Left ventricle myocardium superior (tissue), 1 donor: ENCODE results near the gene CIDEC. TPM values are rescaled to one million over a fixed set of nuclear protein-coding genes. Genes with fewer than 3 reads are reported as not detected.
"Not testable (repeated sequence)": the region's sequence is repeated elsewhere in the genome, so short reads cannot be mapped to it uniquely, and the experiment has no call there.

Experiments
- ATAC-seq: fragments of 200-7000 bp; cut with Tn5 transposase; one replicate; pipeline ENCODE4 v1.9.1; 2020; ENCODE audit warnings: mild to moderate bottlenecking, moderate library complexity
- DNase-seq: peaks from one replicate; pipeline ENCODE4 v3.0.0-alpha.2; 2020
- intact Hi-C: fragments of 100-400 bp; cut with micrococcal nuclease; formaldehyde crosslinking; loops from one replicate; pipeline ENCODE4 v1.11.0; 2022
- total RNA-seq: library from RNA; stranded (reverse); fragmentation: NEBNext Ultra II Directional; extraction: Animal tissue kit (Norgen Biotek cat#: 25700); gene quantifications from one replicate; pipeline ENCODE4 v1.2.1, GENCODE V29; 2021
- donor health status: DM: no; HTN: yes; CAD: no; lungs with severe emphysema.

CIDEC gene
- total RNA-seq, 1 donor from 2014 or later: 2.5 TPM

DNA sequence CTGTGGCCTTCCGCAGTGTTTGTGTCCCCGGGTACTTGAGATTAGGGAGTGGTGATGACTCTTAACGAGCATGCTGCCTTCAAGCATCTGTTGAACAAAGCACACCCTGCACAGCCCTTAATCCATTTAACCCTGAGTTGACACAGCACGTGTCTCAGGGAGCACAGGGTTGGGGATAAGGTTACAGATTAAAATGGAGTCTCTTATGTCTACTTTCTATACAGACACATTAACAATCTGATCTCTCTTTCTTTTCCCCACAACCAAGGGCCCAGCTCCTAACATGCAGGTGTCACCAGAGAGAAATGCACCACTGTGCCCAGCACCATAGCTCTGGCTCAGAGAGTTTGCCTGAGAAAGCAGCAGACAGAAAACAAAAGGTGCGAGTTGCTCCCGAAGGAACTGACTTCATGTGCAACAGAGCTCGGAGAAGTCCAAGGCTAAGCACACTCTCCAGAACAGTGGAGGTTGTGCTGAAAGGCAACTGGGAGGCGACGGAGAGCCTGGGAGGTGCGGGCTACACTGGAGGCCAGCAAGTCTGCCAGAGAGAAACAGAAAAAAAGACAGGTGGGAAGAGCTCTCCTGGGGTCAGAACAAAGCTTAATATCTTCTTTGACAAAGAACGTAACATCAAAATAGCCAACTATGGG lies 25.6 kb downstream of the CIDEC start:
- intact Hi-C loops, ATAC-seq: not testable (repeated sequence)

DNA sequence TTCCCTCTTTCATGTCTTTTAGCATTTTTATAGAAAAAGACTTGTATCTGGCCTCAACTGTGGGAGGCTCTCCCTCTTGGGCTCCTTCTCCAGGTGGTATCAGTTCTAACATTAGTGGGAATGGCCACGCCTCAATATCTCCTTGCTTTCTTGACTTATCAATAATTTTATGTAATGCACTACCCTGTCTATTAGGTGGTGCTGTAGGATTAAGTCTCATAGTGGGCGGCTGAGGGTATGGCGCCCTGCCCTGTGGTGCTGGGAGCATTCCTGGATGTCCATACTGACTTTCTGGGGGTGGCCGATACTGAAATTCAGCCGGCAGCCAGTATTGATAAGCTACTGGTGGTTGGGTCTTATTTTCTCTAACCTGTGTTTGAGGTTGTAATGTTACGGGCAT lies 27.5 kb downstream of the CIDEC start:
- intact Hi-C loops: no loop called here
- DNase-seq (no peak), ATAC-seq (no peak)

More for the DNA sequence above, 25.6 kb downstream of the CIDEC start:
- not testable (repeated sequence) for DNase-seq

DNA sequence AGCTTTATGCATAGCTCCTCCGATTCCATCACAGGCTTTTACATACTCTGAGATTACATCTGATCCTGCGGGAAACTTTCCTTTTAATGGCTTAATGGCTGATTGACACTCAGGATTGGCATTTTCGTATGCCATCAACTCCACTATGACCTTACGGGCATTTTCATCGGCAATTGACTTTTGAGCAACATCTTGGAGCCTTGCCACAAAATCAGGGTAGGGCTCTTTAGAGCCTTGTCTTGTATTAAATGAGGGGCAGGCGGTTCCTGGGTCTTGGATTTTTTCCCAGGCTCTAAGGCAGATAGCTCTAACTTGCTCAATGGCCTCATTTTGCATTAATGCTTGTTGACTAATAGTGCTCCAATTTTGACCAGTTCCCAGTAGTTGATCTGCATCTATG lies 28.1 kb downstream of the CIDEC start:
- intact Hi-C loops, ATAC-seq: not testable (repeated sequence)

DNA sequence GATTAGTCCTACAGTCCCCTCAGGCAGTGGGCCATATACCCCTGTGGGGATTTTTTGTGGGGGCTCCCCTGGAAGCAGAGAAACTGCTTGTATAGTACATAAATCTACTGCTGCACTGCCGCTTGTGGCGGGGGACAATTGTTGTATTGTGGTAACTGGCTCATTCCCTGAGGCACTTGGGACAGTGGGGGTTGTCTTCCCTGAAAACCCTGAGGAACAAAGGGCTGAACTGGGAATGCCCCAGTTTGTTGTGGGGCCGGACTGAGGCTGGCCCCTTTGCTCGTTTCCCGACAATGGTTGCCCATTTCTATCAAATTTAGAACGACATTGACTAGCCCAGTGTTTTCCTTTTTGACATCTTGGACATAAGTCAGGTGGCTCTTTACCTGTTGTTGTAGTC lies 28.7 kb downstream of the CIDEC start:
- DNase-seq, intact Hi-C loops, ATAC-seq: not testable (repeated sequence)

More for the DNA sequence above, 28.1 kb downstream of the CIDEC start:
- DNase-seq: not testable (repeated sequence)

DNA sequence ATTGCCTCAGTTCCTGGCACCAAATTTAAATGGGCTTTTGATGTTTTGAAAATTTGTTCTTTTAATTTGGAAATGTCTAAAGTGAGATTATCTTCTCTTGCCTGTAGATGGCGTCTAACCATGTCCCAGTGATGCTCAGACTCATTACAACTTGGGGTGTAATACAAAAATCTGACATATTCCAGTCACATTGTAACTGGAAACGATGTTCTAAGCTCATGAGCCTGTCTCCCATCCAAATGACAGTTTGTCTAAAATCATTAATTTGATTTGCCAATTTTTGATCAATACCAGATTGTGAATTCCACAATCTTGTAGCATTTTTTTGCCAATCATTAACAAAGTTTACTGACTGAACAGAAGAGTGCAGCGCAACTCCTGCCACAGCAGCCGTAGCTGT lies 31.2 kb downstream of the CIDEC start:
- intact Hi-C loops: not testable (repeated sequence)

DNA sequence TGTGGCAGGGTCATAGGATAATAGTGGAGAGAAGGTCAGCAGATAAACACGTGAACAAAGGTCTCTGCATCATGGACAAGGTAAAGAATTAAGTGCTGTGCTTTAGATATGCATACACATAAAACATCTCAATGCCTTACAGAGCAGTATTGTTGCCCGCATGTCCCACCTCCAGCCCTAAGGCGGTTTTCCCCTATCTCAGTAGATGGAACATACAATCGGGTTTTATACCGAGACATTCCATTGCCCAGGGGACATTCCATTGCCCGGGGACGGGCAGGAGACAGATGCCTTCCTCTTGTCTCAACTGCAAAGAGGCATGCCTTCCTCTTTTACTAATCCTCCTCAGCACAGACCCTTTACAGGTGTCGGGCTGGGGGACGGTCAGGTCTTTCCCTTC lies 32.2 kb downstream of the CIDEC start:
- DNase-seq, intact Hi-C loops, ATAC-seq: not testable (repeated sequence)

More for the DNA sequence above, 31.2 kb downstream of the CIDEC start:
- ATAC-seq, DNase-seq: not testable (repeated sequence)

DNA sequence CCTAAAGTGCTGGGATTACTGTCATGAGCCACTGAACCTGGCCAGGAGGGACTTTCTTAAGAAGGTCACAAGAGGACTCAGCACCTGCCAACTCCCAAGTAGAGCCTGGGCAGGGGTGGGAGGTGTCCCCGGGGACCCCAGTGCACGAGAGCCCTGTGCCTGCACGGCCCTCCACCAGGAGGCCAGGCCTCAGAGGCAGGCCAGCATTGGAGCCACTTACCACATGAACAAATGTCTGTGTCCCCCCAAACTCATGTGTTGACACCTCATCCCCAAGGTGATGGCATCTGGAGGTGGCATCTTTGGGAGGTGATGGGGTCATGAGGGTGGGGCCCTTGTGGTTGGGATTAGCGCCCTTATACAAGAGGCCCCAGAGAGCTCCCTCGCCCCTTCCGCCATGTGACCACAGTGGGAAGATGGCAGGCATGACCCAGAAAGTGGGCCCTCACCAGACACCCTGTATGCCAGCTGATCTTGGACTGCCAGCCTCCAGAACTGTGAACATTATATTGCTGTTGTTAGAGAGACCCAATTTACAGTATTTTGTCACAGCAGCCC lies 33.0 kb downstream of the CIDEC start:
- intact Hi-C loops: no loop called here
- ATAC-seq (no peak), DNase-seq (no peak)

DNA sequence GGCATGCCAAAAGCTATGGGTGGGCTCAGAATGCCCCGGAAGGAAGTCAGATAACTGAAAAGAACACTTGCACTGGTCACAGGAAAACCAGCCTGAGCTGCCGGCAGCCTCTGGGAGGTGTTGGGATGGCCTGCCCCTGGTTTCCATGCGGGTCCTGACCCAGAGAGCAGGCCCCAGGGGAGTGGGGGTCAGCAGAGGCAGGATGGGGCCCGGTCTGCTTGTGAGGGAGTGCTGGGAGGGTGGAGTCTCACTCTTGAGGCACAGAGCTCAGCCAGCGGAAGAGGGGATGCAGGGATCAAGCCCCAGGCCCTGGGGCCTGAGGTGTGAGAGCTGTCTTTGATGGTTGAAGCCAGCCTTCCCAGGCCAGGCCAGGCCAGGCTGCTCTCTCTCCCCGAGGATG lies 33.8 kb downstream of the CIDEC start:
- DNase-seq (no peak), ATAC-seq (no peak)
- intact Hi-C loops: no loop called here

DNA sequence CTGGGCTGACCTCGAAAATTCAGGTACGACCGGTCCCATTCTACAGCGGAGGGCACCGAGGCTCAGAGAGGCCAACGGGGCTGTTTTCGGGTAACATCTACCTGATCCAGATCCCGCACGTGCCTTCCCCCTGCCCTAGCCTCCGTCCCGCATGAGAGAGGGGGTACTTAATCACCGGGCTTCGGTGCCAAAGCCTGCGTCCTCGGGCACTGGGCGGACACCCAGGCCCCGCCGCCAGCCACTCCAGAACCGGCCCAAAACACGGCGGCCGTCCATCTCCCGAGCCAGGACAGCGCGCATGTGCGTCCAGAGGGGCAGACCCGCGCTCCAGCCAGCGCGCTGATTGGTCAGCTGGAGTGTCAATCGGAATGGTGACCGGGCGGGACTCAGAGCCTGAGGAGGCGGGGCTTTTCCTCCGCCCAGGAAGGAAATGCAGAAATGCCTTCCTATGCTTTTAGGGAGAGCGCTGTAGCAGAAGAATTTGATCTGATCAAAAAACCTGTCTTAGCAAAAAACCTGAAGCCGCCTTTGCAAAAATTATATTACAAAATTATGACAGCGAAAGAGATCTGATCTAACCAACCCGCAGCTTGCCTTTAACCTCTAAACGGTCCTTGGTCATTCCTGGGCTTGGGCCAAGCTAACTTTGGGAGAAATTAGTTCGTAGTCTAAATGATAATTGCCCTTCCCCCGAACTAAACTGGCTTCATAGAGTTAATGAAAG lies 36.2 kb downstream of the CIDEC start, which contains the start of gene RPUSD3:
TSS of gene RPUSD3 (minus strand) at position 294 of the 724 bp plus-strand sequence. CDS start at position 276, 18 bp downstream.
- intact Hi-C loops: no loop called here
- ATAC-seq (peak; percentile 99), DNase-seq (peak; percentile 99)

DNA sequence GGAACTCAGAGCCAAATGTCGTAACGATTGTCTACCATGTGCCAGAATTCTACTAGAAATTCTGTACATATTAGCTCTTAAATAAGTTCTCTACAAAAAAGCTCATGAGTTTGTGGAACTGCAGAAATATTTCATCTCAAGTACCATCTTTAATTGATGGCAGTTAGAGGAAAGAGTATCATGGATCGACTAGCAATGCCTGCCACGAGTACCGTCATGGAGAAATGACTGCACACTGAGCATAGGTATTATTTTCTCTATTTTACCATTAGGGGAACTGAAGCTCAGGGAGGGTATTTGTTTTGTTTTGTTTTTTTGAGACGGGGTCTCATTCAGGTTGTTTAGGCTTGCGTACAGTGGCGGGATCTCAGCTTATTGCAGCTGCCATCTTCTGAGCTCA lies 39.0 kb downstream of the CIDEC start:
- intact Hi-C loops: no loop called here
- no peak for ATAC-seq
- no peak for DNase-seq

DNA sequence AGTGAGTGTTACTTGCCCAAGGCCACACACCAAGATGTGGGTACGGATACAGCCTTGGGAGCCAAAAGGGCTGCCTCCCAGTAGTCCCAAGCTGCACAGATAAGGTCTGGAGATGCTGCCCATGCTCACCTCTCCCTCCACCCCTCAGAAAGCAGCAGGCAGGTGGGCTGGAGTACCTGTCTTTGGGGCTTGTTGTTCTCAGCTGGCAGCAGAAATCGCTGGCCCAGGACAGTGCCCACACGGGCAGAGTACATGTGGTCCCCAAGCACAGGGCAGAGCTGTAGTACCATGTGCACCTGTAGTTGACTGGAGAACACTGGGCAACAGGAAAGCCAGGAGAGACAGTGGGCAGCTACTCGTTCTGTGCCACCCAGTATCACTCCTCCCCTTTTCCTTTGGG lies 41.2 kb downstream of the CIDEC start:
- intact Hi-C loops: no loop called here
- no peak for ATAC-seq
- peak; percentile 14 for DNase-seq

DNA sequence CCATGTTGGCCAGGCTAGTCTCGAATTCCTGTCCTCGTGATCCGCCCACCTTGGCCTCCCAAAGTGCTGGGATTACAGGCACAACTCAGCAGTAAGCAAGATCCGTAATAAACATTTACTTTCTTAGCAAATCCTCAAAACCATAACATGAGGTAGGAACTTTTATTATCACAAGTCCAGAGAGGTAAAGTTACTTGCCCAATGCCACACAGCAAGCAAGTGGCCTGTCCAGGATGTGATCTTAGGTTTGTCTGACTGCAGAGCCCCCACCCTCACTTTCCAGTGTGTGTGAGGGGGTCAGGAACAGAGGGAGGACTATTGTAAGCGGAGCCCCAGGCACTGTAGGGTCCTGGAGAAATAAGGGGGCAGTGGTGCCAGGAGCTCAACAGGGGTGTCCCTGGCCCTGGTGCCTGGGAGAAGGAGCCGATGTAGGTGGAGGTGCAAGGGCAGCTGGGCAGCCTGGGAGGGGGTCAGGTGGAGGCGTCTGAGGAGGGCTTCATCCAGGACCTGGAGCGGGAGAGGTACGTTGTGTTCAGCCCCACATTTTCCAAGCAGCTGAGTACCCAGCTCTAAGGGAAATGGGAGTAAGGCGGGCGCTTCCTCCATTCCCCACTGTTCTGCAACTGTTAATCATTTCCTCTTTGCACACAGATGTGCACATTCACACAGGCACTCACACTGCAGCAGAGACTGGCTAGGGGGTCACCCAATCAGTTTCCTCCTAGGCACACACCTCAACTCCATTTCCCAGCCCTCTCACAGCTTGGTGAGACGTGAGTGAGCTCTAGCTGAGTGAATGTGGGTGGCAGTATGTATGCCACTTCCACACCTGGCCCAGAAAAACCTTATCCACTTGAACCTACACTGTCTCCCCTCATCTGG lies 42.1 kb downstream of the CIDEC start:
- peak; percentile 14 for DNase-seq
- ATAC-seq: no peak
- intact Hi-C loops: no loop called here

DNA sequence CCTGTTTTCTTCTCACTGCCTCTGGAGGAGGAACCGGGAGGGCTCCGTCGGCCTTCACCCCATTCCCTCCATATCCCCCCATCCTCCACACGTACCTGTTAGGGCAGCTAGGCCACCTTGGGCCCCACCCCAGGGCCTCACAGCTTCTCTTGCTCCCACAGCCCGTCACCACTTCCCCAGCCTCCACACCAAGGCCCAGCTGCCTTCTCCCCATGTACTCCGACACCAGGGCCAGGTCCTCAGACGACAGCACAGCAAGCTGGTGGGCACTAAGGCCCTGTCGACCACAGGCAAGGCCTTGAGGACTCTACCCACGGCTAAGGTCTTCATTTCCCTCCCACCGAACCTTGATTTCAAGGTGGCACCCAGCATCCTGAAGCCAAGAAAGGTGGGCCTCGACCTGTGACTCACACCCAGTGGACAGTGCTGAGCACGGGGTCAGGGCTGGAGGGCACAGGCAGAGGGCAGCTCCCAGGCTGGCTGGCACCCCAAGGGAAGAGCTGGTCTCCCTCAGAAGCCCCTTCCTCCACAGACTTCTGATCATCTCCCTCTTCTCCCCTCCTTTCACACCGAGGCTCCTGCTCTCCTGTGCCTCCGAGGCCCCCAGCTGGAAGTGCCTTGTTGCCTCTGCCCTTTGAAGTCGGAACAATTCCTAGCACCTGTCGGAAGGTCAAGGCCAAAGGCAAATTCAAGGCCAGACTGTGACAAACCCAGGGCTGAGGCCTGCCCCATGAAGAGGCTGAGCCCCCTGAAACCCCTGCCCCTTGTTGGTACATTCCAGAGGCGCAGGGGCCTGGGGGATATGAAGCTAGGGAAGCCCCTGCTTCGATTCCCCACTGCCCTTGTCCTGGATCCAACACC lies 45.3 kb downstream of the CIDEC start:
- DNase-seq (peak; percentile 11), ATAC-seq (no peak)
- intact Hi-C loops: no loop called here

DNA sequence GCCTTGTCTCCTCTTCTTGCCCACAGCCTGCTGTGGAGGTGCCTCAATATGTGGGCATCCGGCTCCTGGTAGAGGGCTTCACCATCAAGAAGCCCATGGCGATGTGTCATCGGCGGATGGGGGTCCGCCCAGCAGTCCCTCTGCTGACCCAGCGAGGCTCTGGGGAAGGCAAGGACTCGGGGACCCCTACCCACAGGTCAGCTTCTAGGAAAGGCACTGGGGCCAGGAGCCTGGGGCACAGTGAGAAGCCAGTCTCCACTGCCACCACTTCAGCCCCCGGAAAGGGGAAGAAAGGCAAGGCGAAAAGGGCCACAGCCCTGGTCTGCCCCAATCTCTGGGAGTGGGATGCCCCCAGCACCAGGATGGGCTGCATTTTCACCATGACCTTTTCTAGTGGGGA lies 47.0 kb downstream of the CIDEC start:
- no peak for DNase-seq
- intact Hi-C loops: no loop called here

DNA sequence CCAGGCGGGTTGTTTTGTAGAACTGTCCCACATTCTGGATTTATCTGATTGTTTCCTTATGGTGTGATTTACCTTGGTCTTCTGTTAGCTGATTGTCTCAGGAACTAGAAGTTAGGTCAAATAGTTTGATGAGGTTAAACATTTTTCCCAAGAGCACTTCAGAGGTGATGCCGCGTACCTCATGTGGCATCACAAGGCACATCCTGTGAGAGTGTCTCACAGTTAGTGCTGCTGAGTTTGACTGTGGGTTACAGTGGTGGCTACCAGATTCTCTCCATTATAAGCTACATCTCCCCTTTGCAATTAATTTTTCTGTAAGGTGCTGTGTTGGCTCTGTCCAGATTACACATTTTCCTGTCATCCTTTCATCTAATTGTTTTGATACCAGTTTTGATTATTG lies 48.8 kb downstream of the CIDEC start:
- DNase-seq (no peak), ATAC-seq (no peak)
- intact Hi-C loops: no loop called here

More for the DNA sequence above, 47.0 kb downstream of the CIDEC start:
- no peak for ATAC-seq

DNA sequence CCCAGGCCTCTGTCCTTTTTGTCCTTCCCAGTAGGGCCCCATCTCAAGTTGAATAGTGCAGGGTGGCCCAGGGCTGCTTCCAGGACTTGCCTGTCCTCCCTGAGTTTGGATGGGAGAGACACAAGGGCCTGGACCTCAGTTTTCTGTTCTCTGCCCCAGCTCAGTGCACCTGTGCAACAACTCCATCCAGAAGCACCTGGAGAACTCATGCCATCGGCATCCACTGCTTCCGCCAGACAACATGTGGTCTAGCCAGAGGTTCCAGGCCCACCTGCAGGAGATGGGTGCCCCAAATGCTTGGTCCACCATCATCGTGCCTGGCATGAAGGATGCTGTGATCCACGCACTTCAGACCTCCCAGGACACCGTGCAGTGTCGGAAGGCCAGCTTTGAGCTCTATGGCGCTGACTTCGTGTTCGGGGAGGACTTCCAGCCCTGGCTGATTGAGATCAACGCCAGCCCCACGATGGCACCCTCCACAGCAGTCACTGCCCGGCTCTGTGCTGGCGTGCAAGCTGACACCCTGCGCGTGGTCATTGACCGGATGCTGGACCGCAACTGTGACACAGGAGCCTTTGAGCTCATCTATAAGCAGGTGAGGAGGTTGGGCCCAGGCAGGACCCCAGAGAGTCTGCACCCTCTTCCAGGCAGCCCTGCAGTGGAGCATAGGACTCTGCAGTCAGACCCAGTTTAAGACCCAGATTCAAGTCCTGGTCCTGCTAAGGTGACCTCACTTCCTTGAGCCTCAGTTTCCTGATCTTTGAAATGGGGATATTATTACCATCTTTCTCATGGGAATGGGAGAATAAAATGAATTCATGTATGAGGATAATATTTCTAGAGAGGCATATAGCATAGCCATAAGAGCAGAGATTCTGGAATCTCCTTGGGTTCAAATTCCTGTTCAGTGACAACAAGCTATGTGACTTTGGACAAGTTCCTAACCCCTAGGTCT lies 51.0 kb downstream of the CIDEC start:
- no peak for ATAC-seq
- peak; percentile 26 for DNase-seq
- intact Hi-C loops: no loop called here

DNA sequence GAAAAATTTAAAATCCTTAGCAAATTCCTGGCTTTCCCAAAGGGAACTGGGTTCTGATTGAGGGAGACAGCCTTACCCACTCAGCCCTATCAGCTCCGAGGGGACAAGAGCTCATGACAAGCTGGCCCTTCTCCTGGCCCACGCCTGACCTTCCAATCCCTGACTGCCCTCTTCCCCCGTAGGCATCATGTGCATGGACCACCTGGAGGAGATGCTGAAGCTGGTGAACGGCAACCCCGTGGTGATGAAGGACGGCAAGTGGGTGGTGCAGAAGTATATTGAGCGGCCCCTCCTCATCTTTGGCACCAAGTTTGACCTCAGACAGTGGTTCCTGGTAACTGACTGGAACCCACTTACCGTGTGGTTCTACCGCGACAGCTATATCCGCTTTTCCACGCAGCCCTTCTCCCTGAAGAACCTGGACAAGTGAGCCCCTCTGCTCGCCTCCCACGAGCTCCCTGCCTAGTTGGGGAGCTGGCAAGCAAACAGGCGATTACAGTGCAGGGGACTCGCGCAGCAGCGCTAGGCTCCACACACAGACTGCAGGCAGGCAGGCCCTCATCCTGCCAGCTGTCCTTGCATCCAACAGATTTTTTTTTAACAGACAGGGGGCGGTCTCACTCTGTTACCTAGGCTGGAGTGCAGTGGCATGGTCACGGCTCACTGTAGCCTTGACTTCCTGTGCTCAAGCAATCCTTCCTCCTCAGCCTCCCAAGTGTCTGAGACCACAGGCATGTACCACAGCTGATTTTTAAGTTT lies 53.1 kb downstream of the CIDEC start:
- no peak for ATAC-seq
- DNase-seq: peak; percentile 13
- intact Hi-C loops: no loop called here
